ENCODE data around the gene ASPSCR1.
"Not testable (repeated sequence)": the region's sequence is repeated elsewhere in the genome, so short reads cannot be mapped to it uniquely, and the experiment has no call there.

Gene ASPSCR1

DNA sequence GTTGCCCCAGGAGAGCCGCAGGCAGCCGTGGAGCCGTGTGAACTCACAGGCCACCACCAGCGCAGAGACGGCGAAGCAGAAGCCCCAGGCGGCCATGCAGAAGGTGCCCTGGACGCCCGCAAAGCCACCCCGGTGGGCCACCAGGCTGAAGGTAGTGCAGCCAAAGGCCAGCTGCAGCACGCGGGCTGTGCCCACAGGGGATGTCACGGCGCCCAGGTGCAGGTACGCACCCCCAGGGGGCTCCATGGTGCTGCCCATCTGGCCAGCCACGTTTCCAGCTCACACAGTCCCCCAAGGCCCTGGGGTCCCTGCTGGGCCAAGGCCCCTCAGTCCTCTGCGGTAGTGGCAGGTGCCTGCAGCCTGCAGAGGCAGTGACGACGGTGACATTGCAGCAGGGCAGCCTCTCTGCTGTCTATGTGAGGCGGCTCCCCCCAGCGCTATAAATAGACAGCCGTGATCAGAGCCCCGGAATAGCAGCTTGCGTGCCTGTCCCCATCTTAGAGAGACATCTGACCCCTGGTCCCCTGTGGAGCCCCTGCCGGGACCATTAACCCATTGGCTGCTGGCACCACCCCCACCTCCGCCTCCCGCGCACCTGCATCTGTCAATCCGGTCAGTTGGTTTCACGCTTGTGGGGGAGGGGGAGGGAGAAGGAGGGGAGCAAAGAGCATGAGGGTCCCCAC is 35.8 kb upstream of the ASPSCR1 start:
- DNase-seq, result no peak

DNA sequence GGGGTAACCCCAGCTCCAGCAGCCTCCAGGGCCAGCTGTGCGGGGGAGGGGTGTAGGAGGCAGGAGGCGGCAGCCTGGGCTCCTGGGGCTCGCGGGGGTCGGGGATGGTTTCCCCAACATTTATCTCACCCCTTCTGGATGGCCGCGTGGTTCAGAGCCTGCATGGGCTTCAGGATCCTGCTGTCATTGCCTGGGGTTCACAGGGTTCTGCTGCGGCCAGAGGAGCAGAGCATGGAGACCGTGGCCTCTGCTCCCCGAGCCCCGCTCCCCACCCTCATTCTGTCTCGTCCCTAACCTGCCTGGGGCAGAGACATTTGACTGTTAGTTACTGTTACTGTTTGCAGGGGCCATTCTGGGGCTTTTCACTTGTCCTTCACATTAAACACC is 35.3 kb upstream of the ASPSCR1 start:
- DNase-seq, result no peak

DNA sequence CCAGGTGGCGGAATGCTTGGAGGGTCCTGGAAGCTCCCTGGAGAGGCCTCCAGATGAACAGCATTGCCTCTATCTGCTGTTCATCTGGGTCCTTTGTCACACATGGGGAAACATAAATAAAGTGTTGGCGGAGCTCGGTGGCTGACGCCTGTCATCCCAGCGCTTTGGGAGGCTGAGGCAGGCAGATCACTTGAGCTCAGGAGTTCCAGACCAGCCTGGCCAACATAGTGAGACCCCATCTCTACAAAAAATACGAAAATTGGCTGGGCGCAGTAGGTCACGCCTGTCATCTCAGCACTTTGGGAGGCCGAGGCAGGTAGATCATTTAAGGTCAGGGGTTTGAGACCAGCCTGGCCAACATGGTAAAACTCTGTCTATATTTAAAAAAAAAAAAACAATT is 32.6 kb upstream of the ASPSCR1 start:
- DNase-seq, result no peak

DNA sequence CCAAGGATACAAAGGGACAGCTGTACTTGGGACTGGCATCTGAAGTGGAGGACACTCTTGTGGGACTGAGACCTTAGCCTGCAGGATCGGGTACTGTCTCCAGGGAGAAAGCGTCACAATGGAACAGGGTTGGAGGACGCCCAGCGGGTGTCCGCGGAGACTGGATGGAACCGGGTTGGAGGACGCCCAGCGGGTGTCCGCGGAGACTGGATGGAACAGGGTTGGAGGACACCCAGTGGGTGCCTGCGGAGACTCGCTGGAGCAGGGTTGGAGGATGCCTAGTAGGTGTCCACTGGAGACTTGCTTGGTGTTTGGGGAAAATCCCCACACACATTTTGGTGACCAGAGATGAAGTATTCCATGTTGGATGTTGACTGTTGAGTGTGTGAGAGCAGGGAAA is 30.2 kb upstream of the ASPSCR1 start, which contains the start of gene MYADML2:
Gene MYADML2 (minus strand): TSS at position 45 of the 400 bp plus-strand sequence. CDS start 5,492 bp downstream, outside the sequence.
- no peak for DNase-seq

DNA sequence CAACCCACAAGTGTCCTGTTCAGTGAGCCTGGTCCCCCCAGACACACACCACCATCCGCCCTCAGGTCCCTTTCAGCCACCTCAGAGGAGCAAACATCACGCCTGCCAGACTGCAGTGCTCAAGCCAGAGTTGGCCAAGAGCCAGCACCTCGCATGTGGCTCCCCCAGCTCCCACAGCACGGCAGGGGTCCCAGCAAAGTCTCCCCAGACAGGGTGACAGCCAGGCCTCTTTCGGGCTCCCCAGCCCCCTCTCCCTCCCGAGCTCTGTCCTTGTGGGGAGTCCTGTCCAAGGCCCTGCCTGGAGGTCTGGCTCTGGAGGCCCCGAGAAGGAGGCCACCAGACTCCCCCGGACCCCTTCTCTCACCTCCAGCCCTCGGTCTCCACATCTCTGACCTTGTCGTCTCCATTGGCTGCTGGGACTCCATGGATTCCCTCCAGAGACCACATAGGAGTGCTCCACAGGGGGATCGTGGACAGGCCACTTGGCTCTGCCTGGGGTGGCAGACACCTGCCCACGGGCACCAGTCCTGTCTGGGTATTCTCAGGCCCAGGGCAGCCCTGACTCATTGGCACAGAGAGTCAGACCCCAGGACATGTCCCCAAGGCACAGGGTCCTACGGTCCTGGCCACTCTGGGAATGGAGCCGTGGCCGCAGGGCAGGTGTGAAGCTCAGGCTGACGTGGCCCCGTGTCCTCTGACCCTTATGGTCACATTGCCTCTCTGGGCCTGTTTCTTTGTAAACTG is 28.6 kb upstream of the ASPSCR1 start:
- DNase-seq, result no peak

DNA sequence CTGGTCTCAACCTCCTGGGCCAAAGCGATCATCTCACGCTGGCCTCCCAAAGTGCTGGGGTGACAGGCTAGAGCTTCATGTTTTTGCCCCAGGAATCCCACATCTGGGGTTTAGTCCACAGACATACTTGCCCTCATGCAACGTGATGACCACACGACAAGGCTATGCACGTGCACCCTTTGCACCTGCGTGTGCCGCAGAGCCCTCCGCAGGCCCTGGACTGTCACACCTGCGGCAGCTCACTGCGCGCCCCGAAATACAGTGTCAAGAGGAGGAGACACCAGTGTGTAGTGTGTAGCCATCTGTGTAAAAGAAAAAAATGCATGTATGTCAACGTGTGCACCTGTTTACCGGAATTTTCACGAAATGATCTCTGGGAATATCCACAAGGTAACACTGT is 26.9 kb upstream of the ASPSCR1 start:
- DNase-seq, result no peak

DNA sequence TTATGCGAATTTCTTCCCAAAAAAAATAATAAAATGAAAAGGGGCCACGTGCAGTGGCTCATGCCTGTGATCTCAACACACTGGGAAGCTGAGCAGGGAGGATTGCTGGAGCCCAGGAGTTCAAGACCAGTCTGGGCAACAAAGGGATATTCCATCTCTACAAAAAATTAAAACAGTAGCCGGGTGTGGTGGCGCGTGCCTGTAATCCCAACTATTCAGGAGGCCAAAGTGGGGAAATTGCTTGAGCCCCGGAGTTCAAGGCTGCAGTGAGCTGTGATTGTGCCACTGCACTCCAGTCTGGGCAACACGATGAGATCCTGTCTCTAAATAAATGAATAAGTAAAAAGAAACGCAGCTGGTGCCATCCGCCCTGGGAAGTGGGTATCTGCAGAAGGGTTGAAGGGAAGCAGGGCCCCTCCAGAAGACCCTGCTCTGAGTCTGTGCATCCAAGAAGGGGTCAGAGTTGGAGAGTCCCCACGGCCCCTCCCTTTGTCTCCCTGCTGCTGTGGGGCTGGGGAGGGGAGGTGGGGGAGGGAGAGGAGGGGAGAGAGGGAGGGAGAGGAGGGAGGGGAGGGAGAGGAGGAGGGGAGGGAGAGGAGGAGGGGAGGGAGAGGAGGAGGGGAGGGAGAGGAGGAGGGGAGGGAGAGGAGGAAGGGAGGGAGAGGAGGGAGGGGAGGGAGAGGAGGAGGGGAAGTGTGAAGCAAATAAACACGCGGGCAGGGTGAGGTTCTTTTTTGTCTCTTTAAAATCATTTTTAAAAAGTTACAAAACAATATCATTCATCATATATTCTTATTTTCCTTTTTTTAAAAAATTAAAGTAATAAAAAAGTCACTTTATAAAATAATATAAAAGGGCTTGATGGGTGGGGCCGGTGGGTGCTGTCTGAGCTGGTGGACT is 25.4 kb upstream of the ASPSCR1 start:
- DNase-seq, result no peak

DNA sequence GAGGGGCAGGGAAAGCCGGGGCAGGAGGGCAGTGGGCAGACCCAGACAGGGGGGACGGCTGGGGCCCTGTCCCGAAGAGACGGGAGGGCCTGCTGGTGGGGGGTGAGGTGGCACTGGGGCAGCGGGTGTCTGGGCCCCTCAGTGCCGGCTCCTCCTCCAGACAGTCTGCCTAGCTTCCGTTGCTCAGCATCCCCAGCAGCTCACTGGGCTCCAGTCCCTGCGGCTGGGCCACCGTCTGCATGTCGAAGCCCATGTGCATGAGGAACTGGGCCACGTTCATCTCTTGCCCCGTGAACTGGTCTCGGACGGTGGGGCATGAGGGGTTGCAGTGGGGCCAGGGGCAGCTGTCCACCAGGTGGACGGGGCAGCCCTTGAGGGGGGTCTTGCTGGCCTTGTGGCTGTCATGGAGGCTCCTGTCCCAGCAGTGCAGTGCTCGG is 24.6 kb upstream of the ASPSCR1 start:
- DNase-seq, result no peak

DNA sequence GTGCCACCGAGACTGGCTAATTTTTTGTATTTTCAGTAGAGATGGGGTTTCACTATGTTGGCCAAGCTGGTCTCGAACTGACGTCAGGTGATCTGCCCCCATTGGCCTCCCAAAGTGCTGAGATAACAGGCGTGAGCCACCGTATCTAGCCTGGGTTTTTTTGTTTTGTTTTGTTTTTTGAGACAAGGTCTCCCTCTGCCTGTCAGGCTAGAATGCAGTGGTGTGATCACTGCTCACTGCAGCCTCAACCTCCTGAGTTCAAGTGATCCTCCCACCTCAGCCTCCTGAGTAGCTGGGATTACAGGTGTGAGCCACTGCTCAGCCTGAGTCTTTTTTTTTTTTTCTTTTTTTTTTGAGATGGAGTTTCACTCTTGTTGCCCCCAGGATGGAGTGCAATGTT is 24.0 kb upstream of the ASPSCR1 start:
- not testable (repeated sequence) for DNase-seq

DNA sequence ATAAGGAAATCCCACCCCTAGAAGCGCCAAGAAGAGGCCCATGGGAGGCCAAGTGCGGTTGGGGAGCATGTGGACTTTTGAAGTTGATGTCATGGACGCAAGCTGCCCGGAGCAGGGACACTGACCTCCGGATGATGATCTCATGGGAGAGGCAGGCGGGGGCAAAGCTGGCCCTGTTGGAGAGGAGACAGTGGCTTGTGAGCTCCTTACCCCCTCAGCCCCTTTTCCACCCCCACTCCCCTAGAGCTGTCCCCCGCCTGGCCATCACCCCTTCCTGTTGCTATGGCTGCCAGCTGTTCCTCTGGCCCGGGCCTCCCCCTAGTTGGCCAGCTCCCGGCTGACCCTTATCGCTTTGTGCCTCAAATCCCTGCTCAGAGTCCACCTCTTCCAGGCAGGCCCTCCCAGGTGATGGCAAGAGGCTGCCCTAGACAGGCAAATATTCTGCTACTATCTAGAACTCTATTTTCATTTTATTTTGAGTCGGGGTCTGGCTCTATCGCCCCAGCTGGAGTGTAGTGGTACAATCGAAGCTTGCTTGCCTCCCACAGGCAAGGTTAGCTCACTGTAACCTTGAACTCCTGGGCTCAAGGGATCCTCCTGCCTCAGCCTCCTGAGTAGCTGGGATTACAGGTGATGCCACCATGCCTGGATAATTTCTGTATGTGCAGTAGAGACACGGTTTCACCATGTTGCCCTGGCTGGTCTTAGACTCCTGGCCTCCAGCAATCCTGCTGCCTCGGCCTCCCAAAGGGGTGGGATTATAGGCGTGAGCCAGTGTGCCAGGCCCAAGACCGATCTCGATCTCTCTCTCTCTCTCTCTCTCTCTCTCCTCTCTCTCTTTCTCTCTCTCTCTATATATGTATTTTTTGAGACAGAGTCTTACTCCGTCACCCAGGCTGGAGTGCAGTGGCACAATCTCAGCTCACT is 23.0 kb upstream of the ASPSCR1 start:
- no peak for DNase-seq

DNA sequence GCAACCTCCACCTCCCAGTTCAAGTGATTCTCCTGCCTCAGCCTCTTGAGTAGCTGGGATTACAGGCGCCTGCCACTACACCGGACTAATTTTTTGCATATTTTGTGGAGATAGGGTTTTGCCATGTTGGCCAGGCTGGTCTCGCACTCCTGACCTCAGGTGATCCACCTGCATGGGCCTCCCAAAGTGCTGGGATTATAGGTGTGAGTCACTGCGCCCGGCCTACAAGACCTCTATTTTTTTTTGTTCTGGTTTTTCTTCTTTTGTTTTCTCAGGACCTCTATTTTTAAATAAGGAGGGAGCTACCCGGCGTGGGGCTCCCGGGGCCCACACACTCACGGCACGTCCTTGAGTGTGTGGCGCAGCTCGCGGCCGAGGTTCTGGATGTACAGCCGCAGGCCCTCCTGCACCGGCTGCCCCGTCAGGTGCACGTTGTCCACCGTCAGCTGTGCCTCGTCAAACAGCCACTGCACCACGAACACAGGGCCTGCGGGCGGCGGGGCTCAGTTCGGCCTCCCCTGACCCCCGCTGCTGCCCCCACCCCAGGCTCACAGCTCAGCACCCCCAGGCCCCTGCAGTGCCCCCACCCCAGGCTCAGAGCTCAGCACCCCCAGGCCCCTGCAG is 22.3 kb upstream of the ASPSCR1 start:
- DNase-seq, result no peak

DNA sequence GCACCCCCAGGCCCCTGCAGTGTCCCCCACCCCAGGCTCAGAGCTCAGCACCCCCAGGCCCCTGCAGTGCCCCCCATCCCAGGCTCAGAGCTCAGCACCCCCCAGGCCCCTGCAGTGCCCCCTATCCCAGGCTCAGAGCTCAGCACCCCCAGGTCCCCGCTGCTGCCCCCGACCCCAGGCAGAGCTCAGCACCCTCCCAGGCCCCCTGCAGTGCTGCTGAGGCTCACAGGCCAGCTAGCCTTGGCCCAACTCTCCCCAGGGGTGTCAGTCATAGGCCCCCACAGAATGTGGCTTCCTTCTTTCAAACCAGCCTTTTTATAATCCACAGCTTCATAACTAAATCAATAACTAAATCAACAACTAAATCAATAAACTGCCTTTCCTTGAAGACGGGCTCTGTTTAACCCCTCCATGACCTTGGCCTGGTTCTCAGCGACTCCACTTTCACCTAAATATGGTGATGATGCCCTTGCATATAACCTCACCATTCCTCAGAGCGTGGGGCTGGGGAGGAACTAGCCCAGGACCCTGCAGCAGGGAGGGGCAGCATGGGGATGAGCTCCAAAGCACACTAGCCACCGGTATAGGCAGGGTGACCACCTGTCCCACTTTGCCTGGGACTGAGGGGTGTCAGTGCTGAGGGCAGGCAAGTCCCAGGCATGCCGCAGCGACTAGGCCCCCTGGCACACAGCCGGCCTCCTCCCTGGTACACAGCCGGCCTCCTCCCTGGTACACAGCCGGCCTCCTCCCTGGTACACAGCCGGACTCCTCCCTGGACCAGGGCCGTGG is 21.5 kb upstream of the ASPSCR1 start:
- DNase-seq, result no peak

DNA sequence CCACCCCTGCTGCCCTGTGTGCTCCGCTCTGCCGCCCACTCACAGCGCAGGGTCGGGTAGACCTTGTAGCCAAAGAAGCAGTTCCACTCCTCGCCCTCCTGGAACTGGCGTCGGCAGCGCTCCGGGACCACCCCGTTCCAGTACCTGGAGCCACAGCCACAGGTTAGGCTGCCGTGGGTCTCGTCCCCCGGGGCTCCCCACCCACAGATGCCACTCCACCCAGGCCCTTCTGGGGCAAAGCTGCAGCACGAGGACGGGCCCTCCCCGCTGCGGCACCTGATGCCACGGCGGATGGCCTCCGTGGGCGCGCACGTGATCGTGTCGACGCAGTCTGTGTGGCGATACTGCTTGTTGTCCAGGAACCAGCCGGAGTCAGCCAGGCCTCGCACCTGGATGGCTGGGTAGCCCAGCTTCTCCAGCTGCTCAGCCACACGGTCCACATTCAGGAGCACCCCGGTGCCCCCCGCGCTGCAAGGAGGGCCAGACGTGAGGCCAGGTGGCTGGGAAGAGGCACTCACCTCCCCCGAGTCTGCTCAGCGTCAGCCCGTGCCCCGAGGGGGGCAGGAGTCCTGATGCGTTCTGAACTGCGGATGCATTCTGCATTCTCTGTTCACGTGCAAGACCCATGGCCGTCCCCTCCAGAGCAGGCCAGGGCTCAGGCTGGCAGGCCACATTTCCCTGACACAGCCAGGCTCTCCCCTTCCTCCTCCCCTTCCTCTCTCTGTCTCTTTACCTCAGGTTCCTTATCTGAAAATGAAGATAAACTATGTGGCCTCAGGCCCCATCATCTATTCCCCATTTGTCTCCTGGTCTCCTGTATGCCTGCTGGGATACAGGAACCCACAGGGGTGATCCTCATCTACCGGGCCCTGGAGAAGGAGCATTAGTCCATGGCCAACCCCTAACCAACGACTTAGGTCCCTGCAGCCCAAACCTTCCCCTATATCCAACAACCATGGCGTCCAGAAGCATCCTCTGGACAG is 20.5 kb upstream of the ASPSCR1 start:
- DNase-seq, result no peak

DNA sequence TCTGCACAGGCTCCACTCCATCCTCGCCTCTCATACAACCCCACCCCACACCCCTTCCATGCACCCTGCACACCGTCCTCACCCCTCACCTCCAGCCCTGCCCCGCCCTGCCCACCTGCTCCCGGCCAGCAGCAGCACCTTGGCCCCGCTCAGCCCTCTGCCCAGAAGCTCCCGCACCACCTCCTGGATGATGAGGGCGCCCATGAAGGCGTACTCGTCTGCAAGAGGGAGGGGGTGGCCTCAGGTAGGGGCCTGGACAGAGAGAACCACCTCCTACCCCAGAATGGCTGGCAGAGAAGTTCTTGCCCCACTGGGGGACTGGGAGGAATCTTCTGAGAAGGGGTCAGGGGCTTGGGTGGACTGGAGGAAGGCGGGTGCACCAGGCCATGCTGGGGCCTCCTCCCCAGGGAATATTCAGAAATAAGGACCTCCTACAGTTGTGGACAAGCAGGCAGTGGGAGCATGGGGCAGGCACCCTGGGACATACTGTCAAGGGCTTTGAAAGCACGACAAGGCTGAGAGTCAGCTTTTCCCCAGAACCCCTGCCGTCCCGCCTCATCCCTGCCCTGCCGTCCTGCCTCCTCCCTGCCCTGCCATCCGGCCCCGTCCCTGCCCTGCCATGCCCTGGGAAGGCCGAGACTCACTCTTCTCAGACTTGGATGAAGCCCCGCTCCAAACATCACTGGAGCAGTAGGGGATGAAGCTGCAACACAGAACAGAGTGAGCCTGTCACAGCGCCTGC is 19.6 kb upstream of the ASPSCR1 start:
- DNase-seq, result no peak

DNA sequence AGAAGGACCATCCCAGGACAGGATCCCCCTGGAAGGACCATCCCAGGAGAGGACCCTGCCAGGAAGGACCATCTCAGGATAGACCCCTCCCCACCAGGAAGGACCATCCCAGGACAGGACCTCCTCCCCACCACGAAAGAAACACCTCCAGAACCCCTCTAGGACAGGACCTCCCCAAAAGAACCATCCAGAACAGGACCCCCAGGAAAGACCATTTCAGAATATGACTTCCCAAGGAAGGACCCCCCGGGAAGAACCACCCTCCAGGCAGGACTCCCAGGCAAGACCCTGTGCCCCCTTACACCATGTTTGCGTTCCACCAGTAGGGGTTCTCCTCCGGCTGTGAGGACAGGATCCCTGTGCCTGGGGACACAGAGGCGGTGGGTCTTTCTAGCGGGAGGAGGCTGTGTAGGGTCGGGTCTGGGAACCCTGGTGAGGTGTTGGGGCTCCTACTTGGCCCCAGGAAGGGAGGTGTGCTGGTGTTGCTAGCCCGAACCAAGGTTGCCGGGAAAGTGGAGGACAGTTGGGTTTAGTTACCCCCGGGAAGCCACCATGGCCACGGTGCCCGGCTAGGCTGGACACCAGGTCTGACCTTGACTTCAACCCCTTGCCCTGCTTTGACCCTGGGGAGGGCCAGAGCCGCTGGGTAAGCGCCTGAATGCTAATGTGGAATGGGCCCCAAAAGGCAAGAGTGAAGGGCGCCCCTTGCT is 18.6 kb upstream of the ASPSCR1 start:
- DNase-seq, result no peak

DNA sequence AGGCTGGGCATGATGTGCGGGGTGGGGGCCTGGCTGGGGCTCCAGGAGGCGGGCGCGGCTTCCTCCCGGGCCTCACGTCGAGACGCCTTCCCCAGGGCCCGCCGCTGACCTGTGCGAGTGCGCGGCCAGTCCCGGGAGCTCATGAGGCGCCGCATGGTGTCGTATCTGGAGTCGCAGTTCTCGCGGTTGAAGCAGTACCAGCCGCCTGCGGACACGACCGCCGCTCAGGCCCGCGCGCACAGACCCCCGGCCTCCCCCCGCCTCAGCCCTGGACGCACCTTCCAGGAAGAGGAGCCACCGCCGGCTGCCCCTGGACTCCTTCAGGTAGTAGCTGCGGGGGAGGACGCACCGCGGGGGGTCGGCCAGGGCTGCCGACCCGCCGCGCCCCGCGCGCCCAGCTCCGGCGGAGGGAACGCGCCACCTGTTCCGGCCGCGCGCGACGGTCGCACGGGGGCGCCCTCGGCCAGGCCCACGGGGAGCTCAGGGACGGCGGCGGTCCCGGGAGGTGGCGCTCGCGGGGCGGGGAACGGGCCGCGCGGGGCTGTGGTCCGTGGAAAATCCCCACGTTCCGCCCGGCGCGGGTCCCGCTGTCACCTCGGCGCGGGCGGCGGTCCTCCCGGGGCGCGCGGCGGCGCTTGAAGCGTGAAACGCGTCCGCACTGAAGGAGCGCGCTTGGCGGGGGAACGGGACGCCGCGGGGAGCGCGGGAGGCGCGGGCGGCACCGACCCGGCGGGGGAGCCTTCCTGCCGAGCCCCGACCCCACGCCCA is 17.9 kb upstream of the ASPSCR1 start:
- DNase-seq, result no peak

DNA sequence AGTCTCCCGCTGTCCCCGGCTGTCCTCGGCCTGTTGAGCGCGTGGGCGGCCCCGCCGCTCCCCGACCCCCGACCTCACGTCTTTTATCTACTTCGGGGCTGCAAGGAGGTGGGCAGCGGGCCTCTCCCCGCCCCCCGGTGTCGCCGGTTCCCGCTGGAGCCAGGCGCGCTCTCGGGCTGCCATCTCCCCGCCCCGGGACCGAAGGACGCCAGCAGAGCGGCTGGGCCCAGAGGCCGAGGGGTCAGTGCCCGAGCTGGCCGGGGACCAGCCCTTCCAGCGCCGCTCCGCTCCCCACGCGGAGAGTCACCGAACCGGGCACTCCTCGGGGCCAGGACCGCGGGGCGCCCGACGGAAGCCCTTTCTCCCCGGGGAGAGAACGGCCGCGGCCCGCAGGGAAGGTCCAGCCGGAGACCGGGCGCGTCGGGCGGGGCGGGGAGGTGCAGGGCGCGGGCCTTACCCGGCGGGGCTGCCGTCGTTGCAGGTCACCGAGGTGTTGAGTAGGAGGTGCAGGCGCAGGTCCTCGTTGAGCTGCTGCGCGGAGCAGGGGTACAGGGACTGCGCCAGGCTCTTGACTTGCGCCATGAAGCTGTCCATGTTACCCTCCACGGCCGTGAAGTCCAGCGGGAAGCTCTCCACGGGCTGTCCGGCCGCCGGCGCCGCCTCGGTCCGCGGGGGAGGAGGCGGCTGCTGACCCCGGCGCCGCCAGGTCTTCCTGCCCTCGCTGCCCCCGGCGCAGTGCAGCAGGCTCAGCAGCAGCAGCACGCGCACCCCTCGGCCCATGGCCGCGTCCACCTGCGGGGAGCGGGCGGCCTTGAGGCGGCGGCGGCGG is 17.1 kb upstream of the ASPSCR1 start:
- no peak for DNase-seq

Data from NCI-H510A (cell line).